HEK293 (cell line): ENCODE data around the gene DNMBP.

Source experiments
- CTCF ChIA-PET: fragments of 350-600 bp; formaldehyde crosslinking; extraction: SDS; loops from one replicate; lab custom pipeline; 2021; ENCODE audit warnings: antibody characterized with exemption; lab: Yijun Ruan, JAX
- POLR2A ChIA-PET: fragments of 300-600 bp; formaldehyde crosslinking; extraction: SDS; loops from one replicate; lab custom pipeline; 2020; ENCODE audit warnings: antibody characterized with exemption, inconsistent platforms; lab: Yijun Ruan, JAX
- H3K27ac ChIP-seq: fragments of 200-500 bp; sonication (Bioruptor generic); 2 replicates; pipeline ENCODE4 v1.5.1; 2014; ENCODE audit warnings: low read depth, low read length, control low read depth, inconsistent platforms; ENCODE audit errors: extremely low read depth
- H3K36me3 ChIP-seq, 2 experiments: fragments of 200-500 bp in 1 of 2; sonication (Bioruptor generic) in 1 of 2; 1 replicate in 1 of 2; 2 replicates in 1 of 2; pipeline ENCODE4 v1.5.1; 2014 to 2017; ENCODE audit warnings: inconsistent platforms in 2 of 2, low read length in 2 of 2; ENCODE audit not compliant: control insufficient read depth in 2 of 2, insufficient read depth in 1 of 2
- H3K4me1 ChIP-seq: fragments of 200-500 bp; sonication (Bioruptor generic); 2 replicates; pipeline ENCODE4 v1.5.1; 2014; ENCODE audit warnings: mild to moderate bottlenecking, low read length, inconsistent platforms; ENCODE audit not compliant: control insufficient read depth, insufficient read depth
- H3K4me3 ChIP-seq: 2 replicates; pipeline ENCODE4 v1.5.1; 2011; ENCODE audit warnings: low read depth, mild to moderate bottlenecking, control low read depth, low read length, moderate library complexity
- H3K9me3 ChIP-seq: fragments of 200-500 bp; sonication (Bioruptor generic); 2 replicates; pipeline ENCODE4 v1.5.1; 2014; ENCODE audit warnings: low read depth, low read length, inconsistent platforms; ENCODE audit not compliant: control insufficient read depth, insufficient read depth
- PRDM10 ChIP-seq: fragments of 450-650 bp; formaldehyde crosslinking; IDR thresholded peaks from 2 replicates; pipeline ENCODE4 v1.5.1; 2016; ENCODE audit warnings: missing biosample characterization, missing genetic modification characterization
- PRDM2 ChIP-seq: fragments of 450-650 bp; formaldehyde crosslinking; IDR thresholded peaks from 2 replicates; pipeline ENCODE4 v1.5.1; 2016; ENCODE audit warnings: missing biosample characterization, missing genetic modification characterization, borderline replicate concordance
- SP2 ChIP-seq: fragments of 450-650 bp; formaldehyde crosslinking; IDR thresholded peaks from 2 replicates; pipeline ENCODE4 v1.5.1; 2016; ENCODE audit warnings: missing biosample characterization, missing genetic modification characterization
- TSHZ1 ChIP-seq: fragments of 450-650 bp; formaldehyde crosslinking; IDR thresholded peaks from 2 replicates; pipeline ENCODE4 v1.5.1; 2016; ENCODE audit warnings: missing biosample characterization, missing genetic modification characterization, borderline replicate concordance
- YY2 ChIP-seq: fragments of 450-650 bp; formaldehyde crosslinking; IDR thresholded peaks from 2 replicates; pipeline ENCODE4 v1.5.1; 2016; ENCODE audit warnings: missing biosample characterization, missing genetic modification characterization
- ZBTB21 ChIP-seq: fragments of 450-650 bp; formaldehyde crosslinking; IDR thresholded peaks from 2 replicates; pipeline ENCODE4 v1.5.1; 2017; ENCODE audit warnings: missing biosample characterization, missing genetic modification characterization
- ZEB2 ChIP-seq: fragments of 450-650 bp; formaldehyde crosslinking; IDR thresholded peaks from 2 replicates; pipeline ENCODE4 v1.5.1; 2016; ENCODE audit warnings: missing biosample characterization, missing genetic modification characterization
- ZFP3 ChIP-seq: fragments of 450-650 bp; formaldehyde crosslinking; IDR thresholded peaks from 2 replicates; pipeline ENCODE4 v1.5.1; 2016; ENCODE audit warnings: low read depth, missing biosample characterization, missing genetic modification characterization
- ZNF121 ChIP-seq: fragments of 450-650 bp; formaldehyde crosslinking; IDR thresholded peaks from 2 replicates; pipeline ENCODE4 v1.5.1; 2016; ENCODE audit warnings: missing biosample characterization, missing genetic modification characterization
- ZNF24 ChIP-seq: fragments of 450-650 bp; formaldehyde crosslinking; IDR thresholded peaks from 2 replicates; pipeline ENCODE4 v1.5.1; 2016; ENCODE audit warnings: missing biosample characterization, missing genetic modification characterization
- ZNF513 ChIP-seq: fragments of 450-650 bp; IDR thresholded peaks from 2 replicates; pipeline ENCODE4 v1.5.1; 2018; ENCODE audit warnings: missing biosample characterization, missing genetic modification characterization
- ZNF677 ChIP-seq: fragments of 450-650 bp; IDR thresholded peaks from 2 replicates; pipeline ENCODE4 v1.5.0; 2018; ENCODE audit warnings: missing biosample characterization, mild to moderate bottlenecking, missing genetic modification characterization, moderate library complexity
- ZNF837 ChIP-seq: fragments of 450-650 bp; formaldehyde crosslinking; IDR thresholded peaks from 2 replicates; pipeline ENCODE4 v1.5.1; 2016; ENCODE audit warnings: missing biosample characterization, missing genetic modification characterization
- ZXDB ChIP-seq: fragments of 450-650 bp; formaldehyde crosslinking; IDR thresholded peaks from 2 replicates; pipeline ENCODE4 v1.5.1; 2016; ENCODE audit warnings: missing biosample characterization, missing genetic modification characterization

Gene DNMBP

GRCh38 chr10:99994801-99995200 lies 14.9 kb downstream of the DNMBP start:
- Histone ChIP-seq H3K9me3 (no peaks in the 10 kb centered on the region), H3K4me1 (peaks cover 21% of the 10 kb centered on the region), H3K36me3 (no peaks in the 10 kb centered on the region; a peak in 1 of 3 replicates), H3K4me3 (no peak overlapping the region), H3K27ac (no peak overlapping the region)
- ChIA-PET CTCF (interaction anchor here (0.6 to 5.6 kb wide), 4 partner anchors 11 to 51 kb away, joined by 3 to 20 read pairs (median 3); partner anchors contain the start of gene DNMBP), POLR2A (interaction anchor here (0.6 to 0.7 kb wide), 2 partner anchors 11 to 571 kb away, joined by 3 to 4 read pairs; no protein-coding TSS in a partner anchor)
- TF ChIP-seq ZFP3 (0 out of 2 replicates have a peak, but pooled peaks have one; percentile 10), ZNF121 (tag by site-specific recombination) (peak; percentile 94), ZNF24 (tag by site-specific recombination) (no peak), PRDM10 (tag by site-specific recombination) (peak; percentile 72), ZNF837 (tag by site-specific recombination) (no peak)

GRCh38 chr10:99993701-99994689 lies 15.8 kb downstream of the DNMBP start:
- Histone ChIP-seq H3K9me3 (no peaks in the 10 kb centered on the region), H3K27ac (no peak overlapping the region), H3K4me1 (peaks cover 16% of the 10 kb centered on the region), H3K4me3 (no peak overlapping the region), H3K36me3 (no peaks in the 10 kb centered on the region; a peak in 1 of 3 replicates)
- CTCF ChIA-PET, result interaction anchor here (0.6 to 5.6 kb wide), 5 partner anchors 9 to 52 kb away, joined by 3 to 20 read pairs (median 3); partner anchors contain the start of gene DNMBP
- POLR2A ChIA-PET, result interaction anchor here (0.7 kb wide), 1 partner anchor 10 kb away, joined by 3 read pairs; no protein-coding TSS in a partner anchor
- TF ChIP-seq ZEB2 (tag by site-specific recombination) (0 out of 2 replicates have a peak, but pooled peaks have one; percentile 28), PRDM2 (tag by site-specific recombination) (no peak), ZBTB21 (peak; percentile 92), ZXDB (0 out of 2 replicates have a peak, but pooled peaks have one; percentile 20), SP2 (tag by site-specific recombination) (peak; percentile 49), ZNF677 (no peak), YY2 (tag by site-specific recombination) (0 out of 2 replicates have a peak, but pooled peaks have one; percentile 50), ZNF513 (tag by site-specific recombination) (peak; percentile 68), TSHZ1 (tag by site-specific recombination) (peak; percentile 55; the same call in 1 of the 2 replicates), ZNF121 (tag by site-specific recombination) (0 out of 2 replicates have a peak, but pooled peaks have one; percentile 27)
